Upper lobe of left lung (tissue), 6 donors: ENCODE results near the gene WDR76. TPM values are rescaled to one million over a fixed set of nuclear protein-coding genes. Genes with fewer than 3 reads are reported as not detected.
A peak's percentile ranks its signal among the peaks of the same experiment; 100 is the strongest.

Source experiments
- ATAC-seq, 2 donors: fragments of 200-7000 bp; cut with Tn5 transposase; one replicate each; pipeline ENCODE4 v1.9.1; 2022; ENCODE audit warnings: mild to moderate bottlenecking in 2 of 2, moderate library complexity in 2 of 2; ENCODE audit not compliant: low FRiP score in 2 of 2
- DNase-seq, 2 donors: peaks; one replicate each; pipeline ENCODE4 v3.0.0-alpha.2; 2019 to 2020
- H3K27ac ChIP-seq, 4 donors: fragments of 200-600 bp; sonication (generic); one replicate each; pipeline ENCODE4 v1.5.1; 2016 to 2019
- H3K27me3 ChIP-seq, 4 donors: fragments of 200-600 bp; sonication (generic); one replicate each; pipeline ENCODE4 v1.5.1; 2017 to 2019
- H3K36me3 ChIP-seq, 4 donors: fragments of 200-600 bp; sonication (generic); one replicate each; pipeline ENCODE4 v1.5.1; 2016 to 2019
- H3K4me1 ChIP-seq, 4 donors: fragments of 200-600 bp; sonication (generic); one replicate each; pipeline ENCODE4 v1.5.1; 2018 to 2019
- H3K4me3 ChIP-seq, 4 donors: fragments of 200-600 bp; sonication (generic); one replicate each; pipeline ENCODE4 v1.5.1; 2017 to 2019; ENCODE audit warnings: mild to moderate bottlenecking in 2 of 4, moderate library complexity in 1 of 4
- H3K9me3 ChIP-seq, 4 donors: fragments of 200-600 bp; sonication (generic); one replicate each; pipeline ENCODE4 v1.5.1; 2018 to 2019
- CTCF ChIP-seq, 6 experiments: fragments of 450-650 bp in 4 of 6; fragments of 200-600 bp in 2 of 6; sonication (generic) in 2 of 6; IDR thresholded peaks; one replicate each; pipeline ENCODE4 v1.5.1; 2016 to 2019; ENCODE audit warnings: antibody characterized with exemption in 6 of 6
- EP300 ChIP-seq, 4 donors: sonication (generic); formaldehyde crosslinking; IDR thresholded peaks; one replicate each; pipeline ENCODE4 v1.5.1; 2017; ENCODE audit warnings: antibody characterized with exemption in 4 of 4, control low read depth in 2 of 4
- POLR2A ChIP-seq, 4 donors: fragments of 450-650 bp; IDR thresholded peaks; one replicate each; pipeline ENCODE4 v1.5.1; 2016 to 2017; ENCODE audit warnings: antibody characterized with exemption in 4 of 4, mild to moderate bottlenecking in 2 of 4
- POLR2AphosphoS5 ChIP-seq, 2 donors: sonication (generic); formaldehyde crosslinking; IDR thresholded peaks; one replicate each; pipeline ENCODE4 v1.5.1; 2017; ENCODE audit warnings: antibody characterized with exemption in 2 of 2
- WGBS, 2 donors: methylation state at CpG; one replicate each; pipeline ENCODE4 v1.1.5; 2017 to 2018; 5-methylcytosine and 5-hydroxymethylcytosine counted together
- total RNA-seq, 6 donors: library from RNA; depleted of rRNA in 4 of 6; stranded (reverse); fragments of >200 nt in 4 of 6; gene quantifications; one replicate each; pipeline versions ENCODE4 v1.1.0 to v1.2.1, GENCODE V29; 2016 to 2021
- donor health status: DM: no; HTN: no; CAD: no; lungs with moderate emphysema.
- donor health status: DM: no; HTN: yes; CAD: no; lungs with severe emphysema.

Gene WDR76
- total RNA-seq, 6 donors from 2014 or later: 0.89 to 10.1 (median 3.4) TPM

- WGBS, 2 donors: 96 to 97% methylated on average over 5 of the region's 5 CpGs
- ATAC-seq (no peak), DNase-seq (no peak)
- no peak overlapping the region for H3K4me3 ChIP-seq
- H3K9me3 ChIP-seq: no peaks in the 10 kb centered on the region
- H3K4me1 ChIP-seq: no peaks in the 10 kb centered on the region
- no peaks in the 10 kb centered on the region for H3K27me3 ChIP-seq
- peaks cover 0 to 23% (median 0%) of the 10 kb centered on the region in 4 donors for H3K36me3 ChIP-seq
- TF ChIP-seq POLR2AphosphoS5 (IDR thresholded peaks at IDR 0.05) (no peak), POLR2A (IDR thresholded peaks at IDR 0.05) (no peak), CTCF (IDR thresholded peaks at IDR 0.05) (no peak), EP300 (IDR thresholded peaks at IDR 0.05) (no peak)
- no peak overlapping the region for H3K27ac ChIP-seq
These were observed 40.3 kb downstream of the WDR76 start for GRCh38 chr15:43867096-43867495.

GRCh38 chr15:43868406-43868805 lies 41.6 kb downstream of the WDR76 start:
- no peaks in the 10 kb centered on the region for H3K4me1 ChIP-seq
- no peaks in the 10 kb centered on the region for H3K27me3 ChIP-seq
- peaks cover 0 to 20% (median 0%) of the 10 kb centered on the region in 4 donors for H3K36me3 ChIP-seq
- H3K4me3 ChIP-seq: no peak overlapping the region
- H3K27ac ChIP-seq: no peak overlapping the region
- ATAC-seq: no peak
- no peaks in the 10 kb centered on the region for H3K9me3 ChIP-seq
- no peak for DNase-seq
- no peak for TF ChIP-seq CTCF (IDR thresholded peaks at IDR 0.05)
- no peak for TF ChIP-seq POLR2AphosphoS5 (IDR thresholded peaks at IDR 0.05)
- TF ChIP-seq EP300 (IDR thresholded peaks at IDR 0.05): no peak
- TF ChIP-seq POLR2A (IDR thresholded peaks at IDR 0.05): no peak
- WGBS, 2 donors: 90 to 92% methylated on average over 2 of the region's 2 CpGs

- TF ChIP-seq POLR2A (IDR thresholded peaks at IDR 0.05): no peak
- TF ChIP-seq CTCF (IDR thresholded peaks at IDR 0.05): no peak
- TF ChIP-seq POLR2AphosphoS5 (IDR thresholded peaks at IDR 0.05): no peak
- TF ChIP-seq EP300 (IDR thresholded peaks at IDR 0.05): no peak
- DNase-seq (no peak), ATAC-seq (no peak)
- H3K4me3 ChIP-seq: no peak overlapping the region
- WGBS, 2 donors: 91 to 97% methylated on average over 2 of the region's 2 CpGs
- H3K4me1 ChIP-seq: no peaks in the 10 kb centered on the region
- no peaks in the 10 kb centered on the region for H3K27me3 ChIP-seq
- H3K36me3 ChIP-seq: peaks cover 0 to 5% (median 0%) of the 10 kb centered on the region in 4 donors
- no peak overlapping the region for H3K27ac ChIP-seq
- H3K9me3 ChIP-seq: no peaks in the 10 kb centered on the region
These were observed 45.0 kb downstream of the WDR76 start for GRCh38 chr15:43871835-43872234.

DNA sequence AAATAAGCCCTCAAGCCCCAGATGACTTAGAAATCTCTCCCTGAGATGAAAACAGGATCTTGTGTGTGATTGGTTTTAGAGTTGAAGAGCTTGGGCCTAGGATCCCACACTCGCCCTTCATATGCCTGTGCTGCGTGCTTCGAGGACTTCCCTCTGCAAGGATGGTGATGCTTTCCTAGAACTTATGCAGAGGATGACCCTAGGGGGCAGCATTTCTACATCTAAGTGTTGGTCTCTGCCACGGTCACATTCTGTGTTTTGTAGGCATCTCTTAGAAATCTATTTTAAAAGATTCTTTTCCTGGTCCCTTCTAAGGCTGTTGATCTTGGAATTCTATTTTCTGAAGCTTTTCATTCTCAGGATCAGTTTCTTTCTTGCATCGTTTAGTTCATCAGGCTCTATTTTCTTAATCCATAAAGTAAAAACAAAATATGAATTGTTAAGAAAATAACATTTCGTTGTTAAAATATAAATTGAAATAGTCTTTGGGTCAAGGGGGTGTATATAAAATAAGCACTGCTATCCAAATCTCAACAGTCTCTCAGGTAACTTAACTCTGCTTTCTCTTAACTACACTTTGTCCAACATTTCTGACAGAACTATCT lies 45.7 kb downstream of the WDR76 start:
- Histone ChIP-seq H3K4me3 (no peak overlapping the region), H3K27me3 (no peaks in the 10 kb centered on the region), H3K27ac (no peak overlapping the region), H3K4me1 (no peaks in the 10 kb centered on the region), H3K9me3 (no peaks in the 10 kb centered on the region), H3K36me3 (no peaks in the 10 kb centered on the region)
- no peak for DNase-seq
- WGBS, 2 donors: 79 to 80% methylated on average over 6 of the region's 6 CpGs
- no peak for TF ChIP-seq POLR2A (IDR thresholded peaks at IDR 0.05)
- TF ChIP-seq CTCF (IDR thresholded peaks at IDR 0.05): peak in 3 of 6 experiments; percentile 17 to 18 (median 17)
- ATAC-seq: peak in 1 of 2 donors; percentile 49

GRCh38 chr15:43873651-43874050 lies 46.8 kb downstream of the WDR76 start:
- ATAC-seq: no peak
- TF ChIP-seq POLR2AphosphoS5 (IDR thresholded peaks at IDR 0.05) (no peak), CTCF (IDR thresholded peaks at IDR 0.05) (no peak), POLR2A (IDR thresholded peaks at IDR 0.05) (no peak), EP300 (IDR thresholded peaks at IDR 0.05) (no peak)
- Histone ChIP-seq H3K36me3 (no peaks in the 10 kb centered on the region), H3K9me3 (no peaks in the 10 kb centered on the region), H3K27me3 (no peaks in the 10 kb centered on the region), H3K4me3 (no peak overlapping the region), H3K4me1 (no peaks in the 10 kb centered on the region), H3K27ac (no peak overlapping the region)
- DNase-seq: no peak
- 93 to 98% methylated on average over 10 of the region's 10 CpGs for WGBS, 2 donors
